ENCODE measurements around the gene OTULIN.

OTULIN gene

GRCh38 chr5:14699159-14699558 lies 34.6 kb downstream of the OTULIN start:
- no peak for DNase-seq

- no peak for DNase-seq
Measured at GRCh38 chr5:14699807-14700400, 35.4 kb downstream of the OTULIN start.

DNA sequence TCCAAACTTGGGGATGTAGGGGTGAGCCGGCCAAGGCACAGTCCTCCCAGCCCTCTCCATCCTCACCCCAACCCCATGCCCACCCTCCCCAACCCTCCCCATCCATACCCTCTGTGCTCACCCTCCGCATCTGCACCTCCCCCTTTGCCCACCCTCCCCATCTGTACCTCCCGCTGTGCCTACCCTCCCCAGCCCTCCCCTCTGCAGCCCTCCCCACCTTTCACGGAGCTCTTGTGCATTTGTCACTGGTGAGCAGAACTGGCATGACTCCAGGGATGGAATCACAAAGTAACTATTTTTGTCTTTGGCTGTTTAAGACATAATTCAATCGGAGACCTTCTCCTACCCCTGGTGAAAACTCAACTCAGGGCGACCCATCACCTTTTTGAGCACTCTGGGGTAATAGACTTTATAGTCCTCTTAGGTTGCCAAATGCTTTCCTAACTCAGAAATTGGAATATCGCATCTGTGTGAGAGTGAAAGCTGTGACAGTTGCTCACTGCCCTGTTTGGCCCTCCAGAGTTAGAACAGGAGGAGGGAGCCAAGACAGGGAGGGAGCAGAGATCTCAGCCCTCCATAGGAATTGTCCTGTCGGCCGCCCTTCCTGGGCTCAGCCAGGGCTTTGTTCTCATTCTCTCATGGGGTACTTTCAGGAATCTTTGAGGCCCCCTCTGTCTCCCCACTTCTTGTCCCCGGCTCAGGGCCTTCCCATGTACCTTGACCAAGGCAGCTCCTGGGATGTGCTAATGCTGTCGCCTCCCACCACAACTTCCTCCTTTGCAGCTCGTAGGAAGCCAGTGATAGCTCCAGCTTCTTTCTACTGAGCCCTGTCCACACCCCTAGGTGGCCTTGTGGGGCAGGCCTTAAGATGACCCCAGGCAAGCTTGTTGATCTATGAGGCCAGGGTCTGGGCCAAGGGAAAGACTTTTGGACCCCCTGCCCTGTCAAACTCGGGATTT lies 36.2 kb downstream of the OTULIN start:
- no peak for DNase-seq

DNA sequence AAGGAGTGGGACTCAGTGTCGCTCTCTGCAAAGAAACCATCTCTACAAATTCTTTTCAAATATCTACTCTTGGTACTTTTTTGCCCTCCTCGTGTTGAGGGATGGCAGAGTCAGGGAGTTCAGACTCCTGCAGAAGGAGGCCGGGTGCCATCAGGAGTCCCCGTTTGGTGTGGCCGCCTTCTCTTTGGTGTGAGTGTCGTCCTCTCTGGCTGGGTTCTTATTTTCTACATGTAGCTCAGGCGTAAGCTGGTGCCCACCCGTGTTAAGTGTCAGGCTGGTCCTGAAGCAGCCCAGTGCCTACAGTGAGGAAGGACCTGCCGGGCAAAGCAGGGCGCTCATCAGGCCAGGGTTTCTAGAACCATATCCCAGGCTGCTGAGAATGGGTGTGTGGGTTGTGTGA lies 37.0 kb downstream of the OTULIN start:
- no peak for DNase-seq

- no peak for DNase-seq
Measured at GRCh38 chr5:14702238-14702839, 37.8 kb downstream of the OTULIN start.

DNA sequence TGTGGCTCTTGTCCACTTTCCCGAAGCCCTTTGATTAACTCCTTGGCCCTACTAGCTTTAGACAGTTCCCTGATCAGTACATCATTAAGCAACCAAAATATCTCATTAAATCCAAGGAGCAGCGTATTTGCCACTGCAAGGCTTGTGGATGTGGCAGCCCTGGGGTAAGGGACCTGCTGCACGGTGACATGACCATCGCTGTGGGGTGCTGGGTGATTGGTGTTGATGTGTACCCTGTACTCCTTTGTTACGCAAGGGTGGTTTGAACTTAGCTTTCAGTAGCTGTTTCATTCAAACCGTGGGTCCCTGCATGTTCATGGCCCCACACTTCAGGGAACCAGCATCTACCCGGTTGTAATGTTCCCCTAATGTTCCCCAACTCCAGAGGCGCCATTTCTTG lies 41.0 kb downstream of the OTULIN start:
- no peak for DNase-seq

DNA sequence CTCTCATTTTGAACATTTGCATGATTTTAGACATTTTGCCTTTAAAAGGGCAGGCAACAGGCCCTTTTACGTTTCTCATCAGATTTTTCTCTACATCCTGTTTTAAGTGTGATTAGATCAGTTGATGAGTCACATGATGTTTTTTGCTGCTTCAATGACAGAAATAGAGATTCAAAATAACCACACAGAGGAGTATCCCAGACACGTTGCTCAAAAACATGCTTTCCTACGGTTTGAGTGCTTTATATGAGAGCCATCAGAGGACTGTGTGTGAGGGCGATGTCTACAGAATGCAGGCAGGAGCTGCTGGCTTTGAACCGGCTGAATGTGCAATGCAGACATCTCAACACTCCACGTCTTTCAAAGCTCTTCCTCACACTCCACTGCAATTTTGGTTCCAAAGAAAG lies 42.1 kb downstream of the OTULIN start:
- no peak for DNase-seq

DNA sequence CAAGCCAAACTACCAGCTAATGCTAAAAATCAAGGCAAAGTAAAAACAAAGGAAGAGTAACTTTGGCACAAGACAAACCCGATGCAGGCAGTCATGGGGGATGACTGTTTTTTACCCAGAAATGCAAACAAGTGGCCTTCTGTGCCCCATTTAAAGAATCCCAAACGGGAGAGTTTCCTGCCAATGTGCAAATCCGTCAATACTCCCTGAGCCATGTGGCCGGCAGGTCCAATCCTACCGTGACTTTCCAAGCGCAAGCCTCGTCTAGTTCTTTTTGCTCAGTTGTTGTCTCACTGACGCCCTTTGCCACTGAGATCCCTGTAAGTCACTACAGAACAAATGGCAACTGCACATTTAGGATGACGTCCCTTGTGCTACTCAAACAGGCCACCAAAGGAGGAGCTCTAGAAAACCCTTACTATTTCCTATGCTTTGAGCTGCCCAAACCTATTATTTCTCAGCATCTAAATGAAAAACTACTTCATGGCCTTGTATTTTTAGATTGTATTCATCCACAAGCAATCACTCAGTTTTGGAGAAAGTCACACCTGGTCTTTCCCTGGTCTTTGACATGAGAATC lies 43.4 kb downstream of the OTULIN start:
- no peak for DNase-seq

GRCh38 chr5:14708551-14708950 lies 44.0 kb downstream of the OTULIN start:
- no peak for DNase-seq

DNA sequence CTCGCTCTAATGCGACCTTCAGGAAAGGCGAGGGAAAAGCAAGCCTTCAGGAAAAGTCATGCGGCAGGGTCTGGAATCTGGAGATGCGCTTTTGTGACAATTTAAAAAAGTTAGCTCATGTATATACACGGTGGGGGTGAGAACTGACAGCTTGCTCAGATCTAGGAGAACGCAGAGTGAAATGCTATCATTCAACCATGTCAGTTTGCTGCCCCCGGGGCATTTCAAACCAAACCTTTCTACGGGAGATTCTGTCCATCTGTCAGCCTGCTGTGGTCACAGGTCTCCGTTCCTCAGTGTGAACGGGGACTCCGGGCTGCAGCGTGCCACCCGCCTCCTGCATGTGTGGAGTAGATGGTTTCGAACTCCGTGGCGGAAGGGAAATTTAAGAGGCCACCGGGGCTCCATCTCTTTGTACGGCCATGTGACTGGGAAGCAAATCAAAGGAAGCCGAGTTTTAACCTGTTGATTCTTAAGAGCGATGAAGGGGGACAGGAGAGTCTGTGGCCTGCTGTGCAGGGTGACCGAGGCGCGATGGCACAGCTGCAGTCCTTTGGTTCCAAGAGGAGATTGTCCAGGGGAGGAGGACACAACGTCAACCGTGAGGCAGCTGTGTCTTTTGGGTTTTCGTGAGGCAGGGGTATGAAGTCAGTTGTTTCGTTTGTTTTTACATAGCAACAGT lies 45.9 kb downstream of the OTULIN start:
- no peak for DNase-seq

- DNase-seq, result no peak
Measured at GRCh38 chr5:14712131-14712530, 47.6 kb downstream of the OTULIN start.

GRCh38 chr5:14712666-14713065 lies 48.1 kb downstream of the OTULIN start:
- DNase-seq, result no peak

- no peak for DNase-seq
Measured at GRCh38 chr5:14713476-14714390, 49.2 kb downstream of the OTULIN start.

GRCh38 chr5:14714706-14715105 lies 50.2 kb downstream of the OTULIN start:
- DNase-seq, result no peak

DNA sequence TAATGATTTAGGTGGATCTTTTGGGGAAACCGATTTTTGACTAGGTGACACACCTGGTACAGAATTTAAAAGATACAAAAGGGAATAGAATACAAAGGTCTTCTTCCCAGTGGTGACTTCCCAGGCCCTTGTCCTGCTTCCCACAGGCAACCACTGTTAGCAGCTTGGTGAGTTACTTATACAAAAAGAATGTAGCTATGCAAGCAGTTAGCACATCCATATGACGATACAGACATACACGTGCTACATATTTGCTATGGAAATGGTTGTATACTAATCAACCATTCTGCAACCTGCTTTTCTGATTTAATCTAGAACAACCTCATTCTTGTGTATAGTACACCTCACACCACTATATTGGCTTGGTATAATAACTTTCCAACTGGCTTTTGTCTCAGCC lies 51.0 kb downstream of the OTULIN start:
- DNase-seq, result no peak

GRCh38 chr5:14716755-14717752 lies 52.5 kb downstream of the OTULIN start:
- DNase-seq, result no peak

DNA sequence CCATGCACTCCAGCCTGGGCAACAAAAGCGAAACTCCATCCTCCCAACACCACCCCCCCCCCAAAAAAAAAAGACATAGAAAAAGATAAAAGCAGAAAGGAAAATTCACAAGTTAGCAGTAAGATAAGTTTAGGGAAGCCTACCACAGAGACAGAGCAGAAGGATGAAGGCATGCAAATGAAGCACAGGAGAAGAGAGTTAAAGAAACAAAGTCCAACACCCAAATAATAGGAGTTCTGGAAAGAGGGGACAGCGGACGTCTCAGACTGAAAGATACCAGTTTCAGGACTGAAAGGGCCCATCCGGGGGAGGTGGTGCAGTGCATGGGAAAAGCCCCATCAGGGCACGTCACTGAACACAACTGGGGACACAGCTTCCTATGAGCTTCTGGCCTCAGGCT lies 54.3 kb downstream of the OTULIN start:
- DNase-seq, result no peak

DNA sequence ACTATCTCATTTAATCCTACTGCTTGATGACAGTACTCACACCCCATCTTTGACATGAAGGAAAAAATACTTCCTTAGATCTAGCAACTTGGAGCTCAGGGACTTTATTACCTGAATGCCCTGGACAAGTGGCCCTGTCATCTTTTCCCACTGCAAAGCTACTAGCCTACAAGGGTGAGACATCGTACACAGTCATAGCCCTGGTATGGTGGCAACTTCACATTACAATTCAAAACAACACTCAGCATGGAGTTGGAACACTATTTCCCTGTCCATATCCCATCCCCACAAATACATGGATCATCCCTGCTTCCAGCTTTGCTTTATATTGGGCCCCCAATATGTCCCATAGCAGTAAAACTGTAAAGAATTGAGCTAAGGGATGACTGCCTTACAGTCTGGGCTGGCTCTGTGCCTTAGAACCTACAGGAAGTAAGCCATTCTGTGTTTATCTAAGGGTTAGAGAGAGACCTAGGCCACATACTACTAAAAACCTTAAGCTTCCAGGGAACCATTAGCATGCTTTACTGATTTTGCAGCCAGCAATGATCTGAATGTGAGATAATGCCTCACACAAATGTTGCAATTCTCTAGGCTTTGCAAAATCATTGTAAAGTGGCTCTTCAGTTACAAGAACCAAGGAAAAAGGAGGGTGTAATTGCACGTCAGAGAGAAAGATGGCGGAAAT lies 55.9 kb downstream of the OTULIN start:
- DNase-seq, result no peak

DNA sequence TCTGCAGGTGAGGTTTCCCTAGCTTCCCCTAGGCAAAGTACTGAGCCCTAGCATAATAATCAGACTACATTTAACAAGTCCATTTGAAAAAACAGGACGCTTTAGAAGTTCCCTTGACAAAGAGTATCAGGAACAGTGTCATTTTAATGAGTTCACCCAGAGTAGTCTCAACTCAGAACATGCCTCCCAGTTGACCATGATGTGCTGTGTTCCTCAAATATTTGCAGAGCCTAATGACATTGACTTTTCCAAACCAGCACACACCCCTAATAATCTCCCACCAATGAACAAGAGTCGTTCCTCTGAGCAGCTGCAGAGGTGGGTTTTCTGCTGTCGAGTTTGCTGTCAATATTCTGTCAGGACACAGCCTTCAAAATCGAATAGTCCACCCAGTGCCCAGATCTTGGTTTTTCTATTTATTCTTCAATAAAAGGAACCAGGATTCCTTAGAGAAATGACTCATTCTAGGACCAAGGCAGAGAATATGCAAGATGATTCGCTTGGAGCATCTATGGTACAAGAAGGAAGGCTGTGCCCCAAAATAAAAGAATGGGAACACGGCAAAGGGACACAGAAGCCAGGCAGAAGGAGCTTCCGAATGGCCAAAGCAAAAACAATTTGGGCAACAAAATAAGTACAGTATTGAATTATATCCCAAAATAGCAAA lies 57.6 kb downstream of the OTULIN start:
- DNase-seq, result no peak

All from NCI-H1436 (cell line).